GM20000 (cell line): ENCODE results near the gene CAVIN1.
"Not testable (repeated sequence)": the region's sequence is repeated elsewhere in the genome, so short reads cannot be mapped to it uniquely, and the experiment has no call there.

Experiments used
- DNase-seq: peaks from one replicate; pipeline ENCODE4 v3.0.0; 2012; ENCODE audit warnings: low spot score
- CTCF ChIP-seq: IDR thresholded peaks from 2 replicates; pipeline ENCODE4 v1.5.1; 2012; ENCODE audit warnings: mild to moderate bottlenecking, control low read depth; ENCODE audit errors: extremely low read depth, missing control alignments

Gene CAVIN1

DNA sequence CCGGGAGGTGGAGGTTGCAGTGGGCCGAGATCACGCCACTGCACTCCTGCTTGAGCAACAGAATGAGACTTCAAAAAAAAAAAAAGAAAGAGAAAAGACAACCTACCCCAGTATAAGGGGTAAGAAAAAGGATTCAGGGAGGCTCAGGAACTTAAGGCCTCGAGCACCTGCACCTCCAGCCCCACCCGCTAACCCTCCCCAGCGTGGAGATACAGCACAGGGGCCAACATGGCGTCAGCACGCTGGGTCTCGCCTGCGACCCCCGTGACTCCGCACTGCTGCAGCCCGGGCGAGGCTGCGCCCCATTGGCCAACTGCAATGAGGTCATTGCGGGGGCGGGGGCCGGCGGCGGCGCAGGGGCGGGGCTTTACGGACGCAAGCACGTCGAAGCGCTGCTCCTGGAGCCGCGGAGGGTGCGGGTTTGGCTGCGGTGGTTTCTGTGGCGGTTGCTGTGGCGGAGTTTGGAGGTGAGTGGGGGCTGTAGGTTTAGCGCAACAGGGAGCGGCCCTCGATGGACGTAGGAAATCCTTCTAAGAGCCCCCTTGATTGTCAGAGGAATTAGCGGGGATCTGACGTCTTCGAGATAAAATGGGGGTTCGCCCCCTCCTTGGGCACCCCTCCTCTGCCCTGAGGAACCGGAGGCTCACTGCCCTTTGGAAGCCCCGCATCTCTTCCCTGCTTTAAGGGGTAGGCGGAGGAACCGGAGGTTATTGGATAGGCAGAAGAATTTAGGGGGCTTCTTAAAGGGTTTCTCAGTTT lies 35.6 kb upstream of the CAVIN1 start, which contains the start of gene ATP6V0A1:
ATP6V0A1 (plus strand) TSS at position 382 of the 759 bp plus-strand sequence. CDS start 2,017 bp downstream, outside the sequence.
- peak; percentile 92 for DNase-seq
- TF ChIP-seq CTCF = no peak

- TF ChIP-seq CTCF = no peak
- peak; percentile 31 for DNase-seq
Measured at GRCh38 chr17:42457107-42457792, 34.2 kb upstream of the CAVIN1 start.

- peak; percentile 67 for DNase-seq
Measured at GRCh38 chr17:42456223-42457106, 33.4 kb upstream of the CAVIN1 start.

GRCh38 chr17:42454987-42455386 lies 31.9 kb upstream of the CAVIN1 start:
- DNase-seq = not testable (repeated sequence)

More at GRCh38 chr17:42456223-42457106, 33.4 kb upstream of the CAVIN1 start:
- no peak for TF ChIP-seq CTCF

DNA sequence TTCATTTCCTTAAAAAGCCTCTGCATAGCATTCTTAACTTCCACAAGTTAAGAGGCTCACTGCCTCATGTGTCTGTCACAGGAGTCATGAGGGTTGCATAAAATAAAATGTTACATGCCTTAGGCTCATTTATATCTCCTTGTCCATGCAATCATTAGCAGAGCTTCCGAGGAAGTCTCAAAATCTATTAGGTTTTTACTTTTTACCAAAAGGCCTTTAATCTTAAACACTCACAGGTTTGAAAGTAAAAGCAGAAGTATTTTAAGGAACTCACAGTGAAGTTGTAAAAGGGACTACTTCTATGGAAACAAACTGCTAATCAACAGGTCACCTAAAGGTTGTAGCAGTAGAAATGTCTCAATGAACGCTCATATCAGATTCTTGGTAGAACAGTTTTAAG lies 30.4 kb upstream of the CAVIN1 start:
- DNase-seq = peak; percentile 56
- TF ChIP-seq CTCF = no peak

DNA sequence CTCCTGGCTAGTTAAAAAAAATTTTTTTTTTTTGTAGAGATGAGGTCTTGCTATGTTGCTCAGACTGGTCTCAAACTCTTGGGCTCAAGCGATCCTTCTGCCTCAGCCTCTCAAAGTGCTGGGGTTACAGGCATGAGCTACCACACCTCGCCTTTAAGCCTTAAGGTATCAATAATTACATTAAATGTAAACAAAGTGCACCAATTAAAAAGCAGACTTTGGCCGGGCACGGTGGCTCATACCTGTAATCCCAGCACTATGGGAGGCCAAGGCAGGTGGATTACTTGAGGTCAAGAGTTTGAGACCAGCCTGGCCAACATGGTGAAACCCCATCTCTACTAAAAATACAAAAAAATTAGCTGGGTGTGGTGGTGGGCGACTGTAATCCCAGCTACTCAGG lies 28.2 kb upstream of the CAVIN1 start:
- DNase-seq = not testable (repeated sequence)

GRCh38 chr17:42449838-42450237 lies 26.8 kb upstream of the CAVIN1 start:
- DNase-seq = not testable (repeated sequence)

DNA sequence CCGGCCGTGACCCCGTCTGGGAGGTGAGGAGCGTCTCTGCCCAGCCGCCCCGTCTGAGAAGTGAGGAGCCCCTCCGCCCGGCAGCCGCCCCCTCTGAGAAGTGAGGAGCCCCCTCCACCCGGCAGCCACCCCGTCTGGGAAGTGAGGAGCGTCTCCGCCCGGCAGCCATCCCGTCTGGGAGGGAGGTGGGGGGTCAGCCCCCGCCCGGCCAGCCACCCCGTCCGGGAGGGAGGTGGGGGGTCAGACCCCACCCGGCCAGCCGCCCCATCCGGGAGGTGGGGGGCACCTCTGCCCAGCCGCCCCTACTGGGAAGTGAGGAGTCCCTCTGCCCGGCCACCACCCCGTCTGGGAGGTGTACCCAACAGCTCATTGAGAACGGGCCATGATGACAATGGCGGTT lies 26.1 kb upstream of the CAVIN1 start:
- DNase-seq = not testable (repeated sequence)

GRCh38 chr17:42442196-42442565 lies 19.1 kb upstream of the CAVIN1 start:
- no peak for TF ChIP-seq CTCF
- no peak for DNase-seq
